CD14-positive monocyte (primary cell): ENCODE measurements around the gene FAM9B. TPM values are rescaled to one million over a fixed set of nuclear protein-coding genes. Genes with fewer than 3 reads are reported as not detected.

Source experiments
- DNase-seq, 3 donors: peaks; one replicate each; pipeline ENCODE4 v3.0.0-alpha.2; 2011 to 2022
- H2AFZ ChIP-seq: 2 replicates; pipeline ENCODE4 v1.6.0; 2012; ENCODE audit warnings: mild to moderate bottlenecking, low read depth, low read length, inconsistent platforms; ENCODE audit not compliant: insufficient read depth, poor library complexity, severe bottlenecking
- H3K27ac ChIP-seq, 2 donors: 1 replicate in 1 of 2; 2 replicates in 1 of 2; pipeline ENCODE4 v1.5.1; 2012 to 2013; ENCODE audit warnings: low read length in 2 of 2, control low read depth in 1 of 2, inconsistent platforms in 1 of 2, low read depth in 1 of 2, mild to moderate bottlenecking in 1 of 2
- H3K27me3 ChIP-seq, 2 donors: one replicate each; pipeline versions ENCODE4 v1.6.0 to v1.6.1; 2011 to 2013; ENCODE audit warnings: low read length in 2 of 2; ENCODE audit not compliant: control insufficient read depth in 2 of 2, insufficient read depth in 2 of 2
- H3K36me3 ChIP-seq, 2 donors: replicated peaks in 1 of 2; 1 replicate in 1 of 2; 2 replicates in 1 of 2; pipeline versions ENCODE4 v1.5.1 to v1.6.1; 2012 to 2013; ENCODE audit warnings: low read length in 2 of 2, control low read depth in 1 of 2, inconsistent platforms in 1 of 2, mild to moderate bottlenecking in 1 of 2; ENCODE audit not compliant: insufficient read depth in 2 of 2, control insufficient read depth in 1 of 2
- H3K4me1 ChIP-seq, 2 donors: 1 replicate in 1 of 2; 2 replicates in 1 of 2; pipeline versions ENCODE4 v1.5.1 to v1.6.1; 2012 to 2013; ENCODE audit warnings: low read length in 2 of 2, control low read depth in 1 of 2, inconsistent platforms in 1 of 2, mild to moderate bottlenecking in 1 of 2, moderate library complexity in 1 of 2; ENCODE audit not compliant: insufficient read depth in 2 of 2, control insufficient read depth in 1 of 2
- H3K4me2 ChIP-seq: replicated peaks from 2 replicates; pipeline ENCODE3; 2012; ENCODE audit warnings: low read length, moderate library complexity, mild to moderate bottlenecking; ENCODE audit not compliant: poor library complexity, severe bottlenecking; ENCODE audit errors: extremely low read depth
- H3K4me3 ChIP-seq, 3 experiments: fragments of 200-600 bp in 1 of 3; sonication (generic) in 1 of 3; replicated peaks in 1 of 3; 1 replicate in 2 of 3; 2 replicates in 1 of 3; pipeline ENCODE4 v1.5.1; 2011 to 2013; ENCODE audit warnings: low read length in 3 of 3, mild to moderate bottlenecking in 3 of 3, control low read depth in 2 of 3, low read depth in 2 of 3, inconsistent platforms in 1 of 3, moderate library complexity in 1 of 3
- H3K79me2 ChIP-seq: 2 replicates; pipeline ENCODE4 v1.6.0; 2012; ENCODE audit warnings: mild to moderate bottlenecking, control low read depth, inconsistent platforms, low read length, moderate library complexity; ENCODE audit not compliant: insufficient read depth
- H3K9ac ChIP-seq: 2 replicates; pipeline ENCODE4 v1.6.0; 2017; ENCODE audit warnings: low read length, mild to moderate bottlenecking; ENCODE audit not compliant: insufficient read depth, poor library complexity, severe bottlenecking
- H3K9me3 ChIP-seq, 2 donors: replicated peaks in 1 of 2; 1 replicate in 1 of 2; 2 replicates in 1 of 2; pipeline versions ENCODE4 v1.5.1 to v1.6.1; 2012 to 2013; ENCODE audit warnings: low read length in 2 of 2, control low read depth in 1 of 2; ENCODE audit not compliant: control insufficient read depth in 1 of 2, insufficient read depth in 1 of 2
- H4K20me1 ChIP-seq: 2 replicates; pipeline ENCODE4 v1.6.0; 2012; ENCODE audit warnings: mild to moderate bottlenecking, low read length, control low read depth, moderate library complexity; ENCODE audit not compliant: insufficient read depth
- H3K27ac Mint-ChIP-seq, 7 donors: one replicate each; pipeline ENCODE4 v1.8.0; 2020; ENCODE audit warnings: mild to moderate bottlenecking in 7 of 7, mixed read lengths in 7 of 7, moderate library complexity in 6 of 7, inconsistent platforms in 2 of 7
- H3K27me3 Mint-ChIP-seq, 3 donors: one replicate each; pipeline ENCODE4 v1.8.0; 2021 to 2022; ENCODE audit warnings: low read depth in 3 of 3, mild to moderate bottlenecking in 3 of 3, mixed read lengths in 3 of 3, moderate library complexity in 3 of 3, inconsistent platforms in 1 of 3
- H3K36me3 Mint-ChIP-seq, 2 donors: one replicate each; pipeline ENCODE4 v1.8.0; 2020; ENCODE audit warnings: mixed read lengths in 2 of 2, inconsistent platforms in 1 of 2, mild to moderate bottlenecking in 1 of 2
- H3K4me1 Mint-ChIP-seq: one replicate; pipeline ENCODE4 v1.8.0; 2020; ENCODE audit warnings: mild to moderate bottlenecking, mixed read lengths
- H3K4me3 Mint-ChIP-seq, 2 donors: one replicate each; pipeline ENCODE4 v1.8.0; 2020; ENCODE audit warnings: mild to moderate bottlenecking in 2 of 2, mixed read lengths in 2 of 2, moderate library complexity in 1 of 2
- H3K9me3 Mint-ChIP-seq, 7 donors: one replicate each; pipeline ENCODE4 v1.8.0; 2020 to 2022; ENCODE audit warnings: mixed read lengths in 7 of 7, mild to moderate bottlenecking in 6 of 7, moderate library complexity in 6 of 7, inconsistent platforms in 2 of 7
- CTCF ChIP-seq: fragments of 200-600 bp; IDR thresholded peaks from one replicate; pipeline ENCODE4 v1.8.0; 2022; ENCODE audit warnings: antibody characterized with exemption, mild to moderate bottlenecking
- WGBS: methylation state at CpG from one replicate; pipeline ENCODE4 v1.1.5; 2013; ENCODE audit warnings: missing lambda C conversion rate; ENCODE audit not compliant: insufficient coverage; 5-methylcytosine and 5-hydroxymethylcytosine counted together
- intact Hi-C, 2 donors: fragments of 100-400 bp; cut with micrococcal nuclease; formaldehyde crosslinking; loops; one replicate each; pipeline versions ENCODE4 v1.15.0 to v1.15.1; 2023
- polyA plus RNA-seq, 3 donors: library from polyadenylated mRNA; depleted of rRNA in 1 of 3; unstranded in 2 of 3; stranded (reverse) in 1 of 3; fragments of 300-500 nt in 2 of 3; fragments of >200 nt in 1 of 3; fragmentation: Illumina TruSeq in 2 of 3; gene quantifications; 1 replicate in 2 of 3; 2 replicates in 1 of 3; pipeline ENCODE4 v1.2.3, GENCODE V29; 2012 to 2021

FAM9B gene
- polyA plus RNA-seq, 3 donors = 0.73 TPM; not detected in 2

DNA sequence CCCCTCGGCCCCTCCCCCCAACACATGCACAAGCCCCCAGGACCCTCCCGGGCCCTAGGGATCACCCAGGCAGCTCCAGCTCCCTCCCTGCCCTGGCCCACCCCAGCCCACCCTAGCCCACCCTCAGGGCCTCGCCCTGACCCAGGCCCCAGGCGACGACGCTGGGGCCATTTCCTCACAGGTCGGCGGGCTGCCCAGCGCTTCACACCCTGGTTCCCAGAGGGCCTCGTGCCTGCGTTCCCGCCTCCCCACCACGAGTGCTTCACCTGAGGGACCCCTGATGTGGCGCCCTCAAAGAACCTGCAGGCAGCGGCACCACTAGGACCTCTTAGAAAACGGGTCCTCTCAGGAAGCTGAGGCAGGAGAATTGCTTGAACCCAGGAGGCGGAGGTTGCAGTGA lies 341 bp downstream of the FAM9B start:
- Histone ChIP-seq H3K9me3 (no peaks in the 10 kb centered on the region), H3K4me3 (no peak overlapping the region), H3K4me1 (no peaks in the 10 kb centered on the region), H4K20me1 (no peaks in the 10 kb centered on the region), H3K27ac (no peak overlapping the region), H2AFZ (no peak overlapping the region), H3K4me2 (no peak overlapping the region), H3K79me2 (no peaks in the 10 kb centered on the region), H3K36me3 (no peaks in the 10 kb centered on the region), H3K9ac (no peak overlapping the region), H3K27me3 (no peaks in the 10 kb centered on the region)
- Mint-ChIP-seq H3K36me3 (no peaks in the 10 kb centered on the region), H3K9me3 (peaks cover 0 to 7% (median 0%) of the 10 kb centered on the region in 7 donors), H3K27ac (no peak overlapping the region), H3K4me3 (no peak overlapping the region), H3K4me1 (no peaks in the 10 kb centered on the region), H3K27me3 (peaks cover 0 to 4% (median 4%) of the 10 kb centered on the region in 3 donors)
- intact Hi-C loops = no loop called here
- DNase-seq = no peak
- no peak for TF ChIP-seq CTCF
- WGBS = 100% methylated on average over 6 of the region's 17 CpGs

- Histone ChIP-seq H2AFZ (no peak overlapping the region), H3K27ac (no peak overlapping the region), H3K36me3 (no peaks in the 10 kb centered on the region), H3K4me1 (no peaks in the 10 kb centered on the region), H3K4me2 (no peak overlapping the region), H3K27me3 (no peaks in the 10 kb centered on the region), H3K79me2 (no peaks in the 10 kb centered on the region), H3K4me3 (no peak overlapping the region), H4K20me1 (no peaks in the 10 kb centered on the region), H3K9ac (no peak overlapping the region), H3K9me3 (no peaks in the 10 kb centered on the region)
- peaks cover 0 to 7% (median 0%) of the 10 kb centered on the region in 7 donors for H3K9me3 Mint-ChIP-seq
- WGBS = 100% methylated on average over 3 of the region's 17 CpGs
- no peak for TF ChIP-seq CTCF
- intact Hi-C loops = no loop called here
- no peaks in the 10 kb centered on the region for H3K36me3 Mint-ChIP-seq
- no peaks in the 10 kb centered on the region for H3K4me1 Mint-ChIP-seq
- no peak overlapping the region for H3K27ac Mint-ChIP-seq
- H3K27me3 Mint-ChIP-seq = peaks cover 2 to 6% (median 4%) of the 10 kb centered on the region in 3 donors
- DNase-seq = no peak
- H3K4me3 Mint-ChIP-seq = no peak overlapping the region
Observed at GRCh38 chrX:9033179-9033578, 748 bp downstream of the FAM9B start.
